DOHH2 (cell line): ENCODE results near the gene CD59.

Source experiments
- H3F3A ChIP-seq: fragments of 200-600 bp; sonication (generic), shearing (Covaris generic); 2 replicates; pipeline ENCODE4 v1.6.0; 2016; ENCODE audit warnings: antibody characterized with exemption, mild to moderate bottlenecking; ENCODE audit not compliant: control insufficient read depth, insufficient read depth
- H3K27ac ChIP-seq: fragments of 200-600 bp; sonication (generic); 2 replicates; pipeline ENCODE4 v1.5.1; 2014; ENCODE audit warnings: low read depth, mild to moderate bottlenecking, low read length, moderate library complexity
- H3K27me3 ChIP-seq: fragments of 200-600 bp; sonication (generic); 2 replicates; pipeline ENCODE4 v1.6.1; 2014; ENCODE audit warnings: mild to moderate bottlenecking, low read length, mixed read lengths; ENCODE audit not compliant: control insufficient read depth
- H3K36me3 ChIP-seq: fragments of 200-600 bp; sonication (generic); 2 replicates; pipeline ENCODE4 v1.6.1; 2014; ENCODE audit warnings: mild to moderate bottlenecking, low read length, moderate library complexity, mixed read lengths; ENCODE audit not compliant: control insufficient read depth
- H3K4me1 ChIP-seq: fragments of 200-600 bp; sonication (generic); 2 replicates; pipeline ENCODE4 v1.6.1; 2014; ENCODE audit warnings: mild to moderate bottlenecking, low read length, mixed read lengths; ENCODE audit not compliant: control insufficient read depth
- H3K4me2 ChIP-seq: fragments of 200-600 bp; sonication (generic); 2 replicates; pipeline ENCODE4 v1.6.0; 2014; ENCODE audit warnings: mild to moderate bottlenecking, low read length, moderate library complexity
- H3K4me3 ChIP-seq: fragments of 200-600 bp; sonication (generic); 2 replicates; pipeline ENCODE4 v1.5.1; 2014; ENCODE audit warnings: mild to moderate bottlenecking, low read length, mixed read lengths
- H3K79me2 ChIP-seq: fragments of 200-600 bp; sonication (generic); 2 replicates; pipeline ENCODE4 v1.6.1; 2014; ENCODE audit warnings: mild to moderate bottlenecking, low read length, mixed read lengths; ENCODE audit not compliant: control insufficient read depth
- H3K9me2 ChIP-seq: fragments of 200-600 bp; sonication (generic); replicated peaks from 2 replicates; pipeline ENCODE4 v1.6.1; 2014; ENCODE audit warnings: mild to moderate bottlenecking, low read length, mixed read lengths; ENCODE audit not compliant: control insufficient read depth
- H3K9me3 ChIP-seq: fragments of 200-600 bp; sonication (generic); 2 replicates; pipeline ENCODE4 v1.6.1; 2014; ENCODE audit warnings: antibody characterized with exemption, low read length, mixed read lengths; ENCODE audit not compliant: control insufficient read depth, insufficient read depth
- H4K20me1 ChIP-seq: fragments of 200-600 bp; sonication (generic); 2 replicates; pipeline ENCODE4 v1.6.0; 2014; ENCODE audit warnings: low read depth, mild to moderate bottlenecking, antibody characterized with exemption, low read length, moderate library complexity; ENCODE audit not compliant: control insufficient read depth, insufficient read depth
- EZH2phosphoT487 ChIP-seq: fragments of 200-600 bp; sonication (generic); IDR thresholded peaks from 2 replicates; pipeline ENCODE4 v1.6.1; 2017; ENCODE audit warnings: borderline replicate concordance, mild to moderate bottlenecking, antibody characterized with exemption, low read length, moderate library complexity, mixed read lengths
- TF ChIP-seq, protein P1 (sequence below): fragments of 200-600 bp; sonication (generic); IDR thresholded peaks from one replicate; pipeline ENCODE4 v1.5.1; 2014; ENCODE audit warnings: antibody characterized with exemption, mild to moderate bottlenecking, low read depth, low read length; ENCODE audit not compliant: poor library complexity, severe bottlenecking

CD59 gene

DNA sequence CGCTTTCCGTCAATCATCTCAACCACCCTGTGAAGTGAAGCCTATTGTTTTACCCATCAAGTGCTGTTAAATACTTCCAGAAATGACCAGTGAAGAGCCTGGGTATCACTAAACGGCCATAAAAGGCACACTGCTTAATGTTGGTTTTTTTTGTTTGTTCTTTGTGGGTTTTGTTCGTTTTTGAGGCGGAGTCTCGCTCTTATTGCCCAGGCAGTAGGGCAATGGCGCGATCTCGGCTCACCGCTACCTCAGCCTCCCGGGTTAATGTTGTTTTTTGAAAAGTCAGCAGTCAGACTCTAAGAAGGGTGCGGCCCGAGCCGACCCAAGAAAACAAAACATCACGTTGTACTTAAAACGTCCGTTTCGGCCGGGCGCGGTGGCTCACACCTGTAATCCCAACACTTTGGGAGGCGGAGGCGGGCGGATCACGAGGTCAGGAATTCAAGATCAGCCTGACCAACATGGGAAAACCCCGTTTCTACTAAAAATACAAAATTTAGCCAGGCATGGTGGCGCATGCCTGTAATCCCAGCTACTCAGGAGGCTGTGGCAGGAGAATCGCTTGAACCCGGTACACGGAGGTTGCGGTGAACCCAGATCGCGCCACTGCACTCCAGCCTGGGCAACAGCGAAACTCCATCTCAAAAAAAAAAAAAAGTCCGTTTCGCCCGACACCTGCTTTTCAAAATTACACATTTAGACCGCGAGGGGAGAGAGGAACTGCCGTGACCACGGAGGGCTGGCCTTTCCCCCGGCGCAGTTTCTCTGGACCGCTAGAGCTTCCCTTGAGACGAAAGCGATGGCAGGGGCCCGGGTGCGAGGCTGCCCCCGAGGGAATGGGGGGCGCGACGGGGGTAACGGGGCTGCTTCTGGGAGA, 714 bp downstream of the CD59 start:
- Histone ChIP-seq H3K36me3 (no peaks in the 10 kb centered on the region), H3F3A (no peaks in the 10 kb centered on the region), H3K27ac (peak overlapping the region; percentile 23; the same call in 1 of the 2 replicates), H3K9me3 (no peaks in the 10 kb centered on the region), H3K9me2 (no peaks in the 10 kb centered on the region), H3K4me1 (peaks cover 32% of the 10 kb centered on the region), H3K4me2 (peak overlapping the region; percentile 59), H3K27me3 (peaks cover 6% of the 10 kb centered on the region; the same call in 1 of the 2 replicates), H3K79me2 (peaks cover 36% of the 10 kb centered on the region), H3K4me3 (peak overlapping the region; percentile 78), H4K20me1 (peaks cover 8% of the 10 kb centered on the region; the same call in 1 of the 2 replicates)
- TF ChIP-seq EZH2phosphoT487: no peak
- TF ChIP-seq, protein P1, sequence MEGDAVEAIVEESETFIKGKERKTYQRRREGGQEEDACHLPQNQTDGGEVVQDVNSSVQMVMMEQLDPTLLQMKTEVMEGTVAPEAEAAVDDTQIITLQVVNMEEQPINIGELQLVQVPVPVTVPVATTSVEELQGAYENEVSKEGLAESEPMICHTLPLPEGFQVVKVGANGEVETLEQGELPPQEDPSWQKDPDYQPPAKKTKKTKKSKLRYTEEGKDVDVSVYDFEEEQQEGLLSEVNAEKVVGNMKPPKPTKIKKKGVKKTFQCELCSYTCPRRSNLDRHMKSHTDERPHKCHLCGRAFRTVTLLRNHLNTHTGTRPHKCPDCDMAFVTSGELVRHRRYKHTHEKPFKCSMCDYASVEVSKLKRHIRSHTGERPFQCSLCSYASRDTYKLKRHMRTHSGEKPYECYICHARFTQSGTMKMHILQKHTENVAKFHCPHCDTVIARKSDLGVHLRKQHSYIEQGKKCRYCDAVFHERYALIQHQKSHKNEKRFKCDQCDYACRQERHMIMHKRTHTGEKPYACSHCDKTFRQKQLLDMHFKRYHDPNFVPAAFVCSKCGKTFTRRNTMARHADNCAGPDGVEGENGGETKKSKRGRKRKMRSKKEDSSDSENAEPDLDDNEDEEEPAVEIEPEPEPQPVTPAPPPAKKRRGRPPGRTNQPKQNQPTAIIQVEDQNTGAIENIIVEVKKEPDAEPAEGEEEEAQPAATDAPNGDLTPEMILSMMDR: no peak

DNA sequence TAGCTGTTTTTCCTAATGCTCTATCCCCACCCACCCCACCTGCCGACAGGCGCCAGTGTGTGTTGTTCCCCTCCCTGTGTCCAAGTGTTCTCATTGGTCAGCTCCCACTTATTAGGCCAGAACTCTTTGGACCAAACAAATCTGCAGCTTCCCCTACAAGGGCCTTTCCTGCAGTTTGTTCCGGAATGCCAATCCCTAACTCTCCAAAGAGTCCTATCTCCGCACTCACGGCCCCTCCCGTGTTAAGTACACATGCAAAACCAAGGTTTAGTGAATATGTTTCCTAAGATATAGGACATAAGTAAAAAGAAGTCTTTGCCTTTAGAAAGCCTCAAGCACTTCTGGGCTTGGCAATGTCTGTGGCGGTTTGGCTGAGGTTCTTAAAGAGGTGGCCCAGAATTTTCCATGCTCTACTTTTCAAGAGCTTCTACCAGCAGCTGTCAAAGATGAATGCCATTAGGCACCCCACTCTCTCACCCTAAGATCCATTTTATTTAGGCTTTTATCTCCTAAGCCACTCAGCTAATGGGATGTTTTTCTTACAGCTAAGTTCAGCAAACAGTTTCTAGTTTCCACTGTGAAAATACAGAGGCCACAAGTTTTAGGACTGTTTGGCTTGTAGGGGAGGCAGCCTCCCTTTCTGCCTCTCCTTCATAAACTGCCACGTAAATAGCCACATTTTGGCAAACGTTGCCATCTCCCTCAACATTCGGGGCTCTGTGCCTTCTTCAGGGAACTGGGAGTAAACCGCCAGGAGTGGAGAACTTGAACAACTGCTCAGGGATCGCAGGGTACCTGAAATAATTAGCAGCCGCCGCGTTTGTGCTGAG, 1.6 kb downstream of the CD59 start:
- no peak overlapping the region for H3K27ac ChIP-seq
- H3K4me1 ChIP-seq: peaks cover 32% of the 10 kb centered on the region
- peaks cover 8% of the 10 kb centered on the region; the same call in 1 of the 2 replicates for H4K20me1 ChIP-seq
- H3K4me2 ChIP-seq: peak overlapping the region; percentile 59
- TF ChIP-seq, protein P1: no peak
- TF ChIP-seq EZH2phosphoT487: no peak
- H3K9me2 ChIP-seq: no peaks in the 10 kb centered on the region
- H3K9me3 ChIP-seq: no peaks in the 10 kb centered on the region
- no peaks in the 10 kb centered on the region for H3K36me3 ChIP-seq
- peak overlapping the region; percentile 78 for H3K4me3 ChIP-seq
- H3K27me3 ChIP-seq: peaks cover 6% of the 10 kb centered on the region; the same call in 1 of the 2 replicates
- H3K79me2 ChIP-seq: peaks cover 38% of the 10 kb centered on the region
- H3F3A ChIP-seq: no peaks in the 10 kb centered on the region

DNA sequence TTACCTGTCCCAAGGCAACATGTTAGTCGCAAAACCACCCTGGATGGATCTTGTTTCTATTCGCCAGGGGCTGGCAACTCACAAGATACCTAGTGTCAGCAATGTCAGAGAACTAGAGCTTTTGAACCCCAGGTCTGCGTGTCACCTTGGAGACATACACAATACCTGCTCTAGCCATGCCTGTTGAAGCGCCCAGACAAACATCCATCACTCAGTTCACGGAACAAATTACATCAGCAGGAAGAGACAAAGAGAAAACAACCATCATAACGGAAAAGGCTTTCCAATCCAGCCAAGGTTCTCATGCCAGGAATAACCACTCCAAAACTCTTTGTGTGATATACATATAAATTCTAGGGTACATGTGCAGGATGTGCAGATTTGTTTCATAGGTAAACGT, 2.2 kb downstream of the CD59 start:
- no peak overlapping the region for H3K27ac ChIP-seq
- H3K4me3 ChIP-seq: no peak overlapping the region
- peaks cover 8% of the 10 kb centered on the region; the same call in 1 of the 2 replicates for H4K20me1 ChIP-seq
- H3F3A ChIP-seq: no peaks in the 10 kb centered on the region
- H3K9me3 ChIP-seq: no peaks in the 10 kb centered on the region
- no peak overlapping the region for H3K4me2 ChIP-seq
- TF ChIP-seq EZH2phosphoT487: no peak
- TF ChIP-seq, protein P1: no peak
- H3K4me1 ChIP-seq: peaks cover 32% of the 10 kb centered on the region
- peaks cover 6% of the 10 kb centered on the region; the same call in 1 of the 2 replicates for H3K27me3 ChIP-seq
- no peaks in the 10 kb centered on the region for H3K36me3 ChIP-seq
- no peaks in the 10 kb centered on the region for H3K9me2 ChIP-seq
- H3K79me2 ChIP-seq: peaks cover 38% of the 10 kb centered on the region
